AG09319 (cell line): ENCODE results near the gene HES1.

ENCODE experiments used
- DNase-seq: peaks from one replicate; pipeline ENCODE4 v3.0.0-alpha.2; 2010; ENCODE audit warnings: low read depth; ENCODE audit errors: extremely low read depth
- TF ChIP-seq, protein P1 (sequence below): IDR thresholded peaks from 2 replicates; pipeline ENCODE4 v1.5.1; 2011; ENCODE audit warnings: low read depth, mild to moderate bottlenecking, inconsistent platforms, low read length, moderate library complexity

Gene HES1

DNA sequence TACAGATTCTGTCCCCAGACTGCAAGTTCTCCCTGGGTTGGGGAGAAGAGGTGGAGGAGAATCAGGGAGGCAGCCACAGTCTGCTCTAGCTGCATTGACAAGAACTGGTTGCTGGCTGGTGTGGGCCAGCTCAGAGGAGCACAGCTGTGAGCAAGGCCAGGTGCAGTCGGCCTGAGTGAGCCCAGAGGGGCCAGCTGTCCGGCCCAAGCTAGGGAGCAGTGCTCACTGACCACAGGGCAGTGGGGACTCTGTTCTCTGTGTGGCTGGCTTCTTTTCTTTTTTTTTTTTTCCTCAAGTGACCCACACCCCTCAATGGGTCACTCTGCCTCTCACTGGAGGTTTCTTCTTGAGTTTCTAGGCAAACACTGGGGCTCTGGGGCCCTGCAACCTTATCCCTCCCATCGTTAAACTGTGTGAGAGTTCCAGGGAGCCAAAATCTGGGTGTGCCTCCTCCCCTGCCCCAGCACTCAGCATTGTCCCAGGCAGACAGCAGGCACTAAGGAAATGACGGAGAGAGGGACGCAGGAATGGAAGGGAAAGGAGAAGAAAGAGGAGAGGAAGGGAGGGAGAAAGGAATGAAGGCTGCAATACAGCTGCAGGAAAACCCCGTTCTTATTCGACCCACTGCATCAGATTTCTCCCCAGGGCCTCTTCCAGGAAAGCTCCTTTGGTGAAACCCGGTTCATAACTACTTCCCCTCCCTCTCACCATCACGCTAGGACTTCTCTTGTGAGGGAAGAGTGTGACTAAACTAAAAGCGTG lies 37.7 kb upstream of the HES1 start:
- DNase-seq, result no peak
- TF ChIP-seq, protein P1, sequence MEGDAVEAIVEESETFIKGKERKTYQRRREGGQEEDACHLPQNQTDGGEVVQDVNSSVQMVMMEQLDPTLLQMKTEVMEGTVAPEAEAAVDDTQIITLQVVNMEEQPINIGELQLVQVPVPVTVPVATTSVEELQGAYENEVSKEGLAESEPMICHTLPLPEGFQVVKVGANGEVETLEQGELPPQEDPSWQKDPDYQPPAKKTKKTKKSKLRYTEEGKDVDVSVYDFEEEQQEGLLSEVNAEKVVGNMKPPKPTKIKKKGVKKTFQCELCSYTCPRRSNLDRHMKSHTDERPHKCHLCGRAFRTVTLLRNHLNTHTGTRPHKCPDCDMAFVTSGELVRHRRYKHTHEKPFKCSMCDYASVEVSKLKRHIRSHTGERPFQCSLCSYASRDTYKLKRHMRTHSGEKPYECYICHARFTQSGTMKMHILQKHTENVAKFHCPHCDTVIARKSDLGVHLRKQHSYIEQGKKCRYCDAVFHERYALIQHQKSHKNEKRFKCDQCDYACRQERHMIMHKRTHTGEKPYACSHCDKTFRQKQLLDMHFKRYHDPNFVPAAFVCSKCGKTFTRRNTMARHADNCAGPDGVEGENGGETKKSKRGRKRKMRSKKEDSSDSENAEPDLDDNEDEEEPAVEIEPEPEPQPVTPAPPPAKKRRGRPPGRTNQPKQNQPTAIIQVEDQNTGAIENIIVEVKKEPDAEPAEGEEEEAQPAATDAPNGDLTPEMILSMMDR, result no peak

DNA sequence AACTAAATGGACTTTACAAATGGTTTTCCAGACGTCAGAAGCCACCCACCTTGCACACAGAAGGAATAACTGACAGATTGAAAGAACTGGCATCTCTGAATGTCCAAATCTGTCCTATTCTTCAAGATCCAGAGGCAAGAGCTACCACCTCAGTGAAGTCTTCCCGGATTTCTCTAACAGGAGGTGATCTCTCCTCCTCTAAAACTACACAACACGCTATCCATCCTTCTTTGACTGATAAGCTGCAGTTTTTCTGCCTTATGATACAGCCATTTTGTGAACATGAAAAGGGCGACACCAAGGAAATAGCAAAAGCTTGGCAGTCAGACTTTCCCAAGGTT lies 37.1 kb upstream of the HES1 start:
- TF ChIP-seq, protein P1, result no peak
- DNase-seq, result no peak

DNA sequence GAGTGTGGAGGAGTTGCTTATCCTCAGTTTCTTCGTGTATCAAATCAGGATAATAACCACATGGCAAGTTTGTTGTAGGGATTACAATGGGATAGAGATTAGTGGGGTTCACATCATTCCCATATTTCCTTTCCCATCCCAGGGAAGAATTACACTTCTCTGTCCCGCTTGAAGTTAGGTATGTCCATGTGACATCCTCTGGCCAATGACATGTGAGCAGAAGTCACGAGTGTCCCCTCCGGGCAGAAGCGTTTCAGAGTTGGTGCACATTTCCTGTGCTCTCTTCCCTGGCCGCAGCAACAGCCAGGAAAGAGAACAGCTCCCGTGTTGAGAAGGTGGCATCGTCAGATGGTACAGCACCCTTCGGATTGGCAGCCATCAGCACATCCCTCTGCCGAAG lies 36.7 kb upstream of the HES1 start:
- no peak for DNase-seq

DNA sequence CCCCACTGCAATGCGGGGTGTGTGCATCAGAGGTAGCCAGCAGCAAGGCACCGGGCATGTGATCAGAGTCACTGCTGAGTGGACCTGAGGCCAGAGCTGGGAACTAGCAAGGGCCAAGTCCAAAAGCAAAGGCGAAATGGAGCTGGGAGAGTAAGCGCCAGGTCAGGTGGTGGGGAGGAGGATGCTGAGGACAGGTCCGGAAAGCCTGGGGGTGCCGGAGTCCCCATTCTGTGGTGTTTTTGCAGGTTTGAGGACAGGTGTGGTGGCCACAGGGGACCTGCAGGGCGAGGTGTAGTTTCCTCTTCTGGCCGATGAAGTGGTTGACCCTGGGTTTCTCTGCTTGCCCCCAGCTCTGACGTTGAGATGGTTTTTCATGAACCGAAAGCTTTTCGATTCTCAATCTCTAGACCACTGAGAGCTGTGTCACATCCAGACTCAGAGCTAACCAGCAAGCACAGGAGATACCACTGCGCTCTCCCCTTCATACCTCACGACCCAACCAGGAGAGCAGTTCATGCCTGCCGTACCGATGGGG lies 35.0 kb upstream of the HES1 start:
- DNase-seq, result no peak
- TF ChIP-seq, protein P1, result no peak

More for the DNA sequence above, 36.7 kb upstream of the HES1 start:
- TF ChIP-seq, protein P1, result no peak

DNA sequence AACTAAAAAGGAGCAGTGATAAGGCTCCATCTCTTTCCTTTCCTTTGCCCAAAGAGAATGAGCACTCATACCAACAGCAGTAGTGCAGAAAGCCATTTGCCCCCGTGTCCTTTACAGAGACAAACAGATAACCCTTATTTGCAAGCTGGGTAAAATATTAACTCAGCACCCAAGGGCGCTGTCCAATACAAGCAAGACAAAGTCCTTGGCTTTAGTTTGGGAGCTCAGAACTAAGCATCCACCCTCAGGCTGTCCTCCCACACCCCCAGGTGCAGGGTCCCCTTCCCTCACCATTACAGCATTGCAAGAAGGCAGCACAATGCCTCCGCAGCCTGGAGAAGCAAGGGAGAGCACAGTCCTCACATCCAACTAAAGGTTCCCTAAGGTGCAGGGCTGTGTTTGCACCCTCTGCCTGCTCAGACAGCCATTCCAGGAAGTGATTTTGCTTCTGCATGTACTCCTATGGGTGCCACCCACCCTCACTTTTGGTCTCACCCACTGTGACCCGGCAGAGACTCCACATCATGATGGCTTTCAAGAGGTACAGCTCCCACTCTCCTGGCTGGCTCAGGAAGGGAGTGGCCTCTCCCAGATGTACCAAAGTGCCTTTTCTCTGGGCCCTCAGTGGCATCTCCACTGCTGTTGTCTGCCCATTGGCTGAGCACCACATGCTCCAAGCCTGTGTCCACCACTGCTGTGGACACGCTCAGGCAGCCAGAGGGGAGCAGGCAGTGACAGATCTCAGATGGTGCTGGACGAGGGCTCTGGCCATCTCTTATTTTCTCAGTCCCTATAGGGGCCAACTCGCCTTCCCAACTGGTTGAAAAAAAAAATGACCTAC lies 34.1 kb upstream of the HES1 start:
- DNase-seq, result no peak

DNA sequence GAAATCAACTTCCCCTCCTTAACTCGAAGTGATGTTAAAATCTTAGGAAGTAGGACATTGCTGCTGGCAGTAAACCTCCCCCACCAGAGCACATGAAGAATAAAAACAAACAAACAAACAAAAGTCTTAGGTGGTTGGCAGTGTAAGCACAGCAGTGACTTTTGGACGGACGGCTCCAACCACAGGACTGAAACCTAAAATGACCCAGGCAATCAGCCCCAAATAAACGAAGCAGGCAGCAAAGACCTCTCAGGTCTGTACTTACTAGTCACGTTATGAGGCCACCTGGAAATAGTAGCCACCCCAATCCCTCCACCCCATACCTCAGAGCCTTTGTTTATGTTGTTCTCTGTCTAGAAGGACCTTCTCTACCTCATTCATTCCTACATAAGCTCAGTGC lies 33.5 kb upstream of the HES1 start:
- TF ChIP-seq, protein P1, result no peak
- no peak for DNase-seq

More for the DNA sequence above, 34.1 kb upstream of the HES1 start:
- TF ChIP-seq, protein P1, result no peak

DNA sequence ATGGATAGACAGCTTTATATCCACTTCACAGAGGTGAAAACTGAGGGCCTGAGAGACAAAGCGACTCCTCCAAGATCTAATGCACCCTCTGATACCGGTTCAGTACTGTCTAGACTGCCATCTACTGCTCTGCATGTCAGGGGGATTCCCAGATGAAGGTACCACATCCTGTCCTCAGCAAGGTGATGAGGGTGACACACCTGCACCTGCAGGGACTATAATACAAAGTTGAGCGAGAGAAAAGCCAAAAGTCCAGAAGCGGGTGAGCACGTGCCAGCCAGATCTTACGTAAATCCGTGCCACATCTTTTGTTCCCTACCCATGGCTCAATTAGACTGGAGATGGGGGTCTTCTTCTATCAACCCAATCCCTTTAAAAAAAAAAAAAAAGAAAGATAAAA lies 32.4 kb upstream of the HES1 start:
- TF ChIP-seq, protein P1, result no peak
- DNase-seq, result no peak
